Measurements from ENCODE around the gene AKR1C8. TPM values are rescaled to one million over a fixed set of nuclear protein-coding genes. Genes with fewer than 3 reads are reported as not detected.

Gene AKR1C8
- total and polyA plus RNA-seq, 2 donors (not counting 3 experiments of a cell fraction or from before 2014, with no cell fraction given): not detected

DNA sequence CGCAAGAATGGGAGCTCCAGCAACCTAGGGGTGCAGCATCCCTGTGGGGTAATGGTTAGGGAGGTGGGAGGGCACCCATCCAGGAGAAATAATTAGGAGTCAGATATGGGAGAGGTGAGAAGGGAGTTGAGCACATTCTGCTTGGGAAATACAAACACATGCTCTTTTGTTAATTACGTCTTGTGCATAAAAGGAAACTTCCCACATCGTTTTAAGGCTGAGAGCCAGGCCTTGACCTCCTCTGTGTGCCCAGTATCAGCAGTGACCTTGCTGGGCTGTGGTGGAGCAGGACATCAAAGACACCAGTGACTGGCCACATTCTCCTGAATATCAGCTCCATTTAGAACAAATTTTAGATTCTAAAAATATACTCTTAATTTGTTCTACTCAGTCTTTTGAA, 34.3 kb upstream of the AKR1C8 start:
- no peak overlapping the region for H3K4me2 ChIP-seq (ENCODE audit: insufficient read depth, low read length)
- ChIA-PET CTCF (no interaction called here), POLR2A (no interaction called here)
- H3K9ac ChIP-seq (replicated peaks; ENCODE audit: extremely low read depth, insufficient read depth, low read length): no peak overlapping the region
- BruUV-seq (replicated peaks): no TSS peak
- dilution Hi-C loops (cut with MboI; ENCODE audit: extremely low pct_ligation_motif_present, low sequenced_read_pairs) (no loop called here), intact Hi-C loops (cut with micrococcal nuclease) (no loop called here)
- no peaks in the 10 kb centered on the region for H3K9me3 ChIP-seq (replicated peaks; ENCODE audit: control insufficient read depth, insufficient read depth, low read length)
- FAIRE-seq (no peak), DNase-seq (ENCODE audit: low read depth, low spot score) (no peak)
- no peak overlapping the region for H2AFZ ChIP-seq (ENCODE audit: low read depth, low read length)
- H3K27ac ChIP-seq (ENCODE audit: insufficient read depth, low read depth, low read length): no peak overlapping the region
- H4K20me1 ChIP-seq (replicated peaks; ENCODE audit: control insufficient read depth, extremely low read depth, insufficient read depth, low read length): no peaks in the 10 kb centered on the region
- H3K4me3 ChIP-seq (replicated peaks in 1 of 3; ENCODE audit: insufficient read depth in 1 of 3, low read depth in 1 of 3, low read length in 3 of 3): no peak overlapping the region
- H3K4me1 ChIP-seq (ENCODE audit: control insufficient read depth, extremely low read depth, insufficient read depth, low read length): no peaks in the 10 kb centered on the region
- no peaks in the 10 kb centered on the region for H3K27me3 ChIP-seq (ENCODE audit: control insufficient read depth in 2 of 2, insufficient read depth in 2 of 2, low read length in 2 of 2)
- no peaks in the 10 kb centered on the region for H3K36me3 ChIP-seq (ENCODE audit: control insufficient read depth in 2 of 2, extremely low read depth in 1 of 2, insufficient read depth in 2 of 2, low read length in 2 of 2)
- TF ChIP-seq POLR2AphosphoS5 (IDR thresholded peaks at IDR 0.05; ENCODE audit: insufficient read depth, low read depth, low read length): no peak
- H3K79me2 ChIP-seq (ENCODE audit: control insufficient read depth, insufficient read depth, low read length): no peaks in the 10 kb centered on the region
- H3K9me1 ChIP-seq (replicated peaks; ENCODE audit: control insufficient read depth, extremely low read depth, insufficient read depth, low read length): no peaks in the 10 kb centered on the region

DNA sequence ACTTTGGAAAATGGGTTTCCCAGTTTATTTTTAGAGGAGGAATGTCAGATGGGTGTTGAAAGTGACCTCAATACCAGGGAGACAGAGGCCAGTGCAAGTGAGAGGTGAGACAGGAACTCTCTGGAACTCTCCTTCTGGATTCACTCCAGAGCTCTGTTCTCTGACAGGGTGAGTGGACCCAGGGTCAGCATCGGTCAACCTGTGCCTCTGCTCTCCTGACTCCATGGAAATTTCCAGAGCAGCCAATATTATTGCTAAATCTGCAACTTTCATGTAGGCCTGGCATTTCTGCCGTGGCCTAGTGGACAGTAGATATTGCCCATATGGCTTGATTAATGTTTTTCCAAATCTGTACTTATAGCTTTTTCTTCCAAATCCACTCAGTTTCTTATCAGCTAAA, 31.9 kb upstream of the AKR1C8 start:
- BruUV-seq (replicated peaks): no TSS peak
- H3K36me3 ChIP-seq (ENCODE audit: control insufficient read depth in 2 of 2, extremely low read depth in 1 of 2, insufficient read depth in 2 of 2, low read length in 2 of 2): no peaks in the 10 kb centered on the region

More for the DNA sequence above, 31.9 kb upstream of the AKR1C8 start:
- TF ChIP-seq FOS (IDR thresholded peaks at IDR 0.05; ENCODE audit: borderline replicate concordance, insufficient read depth, low read length) (no peak), GATA2 (IDR thresholded peaks at IDR 0.05; ENCODE audit: insufficient read depth, insufficient read length, low read depth, low read length) (no peak), POLR2AphosphoS5 (IDR thresholded peaks at IDR 0.05; ENCODE audit: insufficient read depth, low read depth, low read length) (no peak), POLR2A (IDR thresholded peaks at IDR 0.05; ENCODE audit: low read depth, low read length) (no peak), JUN (IDR thresholded peaks at IDR 0.05; ENCODE audit: borderline replicate concordance, insufficient read depth, insufficient read length, low read depth) (no peak), EZH2 (IDR thresholded peaks at IDR 0.05; ENCODE audit: borderline replicate concordance, low read depth, low read length, severe bottlenecking) (no peak), MYC (IDR thresholded peaks at IDR 0.05; ENCODE audit: low read depth, low read length) (no peak)
- TF ChIP-seq, protein P1, sequence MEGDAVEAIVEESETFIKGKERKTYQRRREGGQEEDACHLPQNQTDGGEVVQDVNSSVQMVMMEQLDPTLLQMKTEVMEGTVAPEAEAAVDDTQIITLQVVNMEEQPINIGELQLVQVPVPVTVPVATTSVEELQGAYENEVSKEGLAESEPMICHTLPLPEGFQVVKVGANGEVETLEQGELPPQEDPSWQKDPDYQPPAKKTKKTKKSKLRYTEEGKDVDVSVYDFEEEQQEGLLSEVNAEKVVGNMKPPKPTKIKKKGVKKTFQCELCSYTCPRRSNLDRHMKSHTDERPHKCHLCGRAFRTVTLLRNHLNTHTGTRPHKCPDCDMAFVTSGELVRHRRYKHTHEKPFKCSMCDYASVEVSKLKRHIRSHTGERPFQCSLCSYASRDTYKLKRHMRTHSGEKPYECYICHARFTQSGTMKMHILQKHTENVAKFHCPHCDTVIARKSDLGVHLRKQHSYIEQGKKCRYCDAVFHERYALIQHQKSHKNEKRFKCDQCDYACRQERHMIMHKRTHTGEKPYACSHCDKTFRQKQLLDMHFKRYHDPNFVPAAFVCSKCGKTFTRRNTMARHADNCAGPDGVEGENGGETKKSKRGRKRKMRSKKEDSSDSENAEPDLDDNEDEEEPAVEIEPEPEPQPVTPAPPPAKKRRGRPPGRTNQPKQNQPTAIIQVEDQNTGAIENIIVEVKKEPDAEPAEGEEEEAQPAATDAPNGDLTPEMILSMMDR (IDR thresholded peaks at IDR 0.05; ENCODE audit: extremely low read depth in 1 of 2, insufficient read depth in 1 of 2, low read depth in 1 of 2, low read length in 2 of 2): no peak
- TF ChIP-seq, protein P2, sequence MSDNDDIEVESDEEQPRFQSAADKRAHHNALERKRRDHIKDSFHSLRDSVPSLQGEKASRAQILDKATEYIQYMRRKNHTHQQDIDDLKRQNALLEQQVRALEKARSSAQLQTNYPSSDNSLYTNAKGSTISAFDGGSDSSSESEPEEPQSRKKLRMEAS (IDR thresholded peaks at IDR 0.05; ENCODE audit: insufficient read depth, insufficient read length): no peak
- no peak overlapping the region for H3K27ac ChIP-seq (ENCODE audit: insufficient read depth, low read depth, low read length)
- intact Hi-C loops (cut with micrococcal nuclease) (no loop called here), dilution Hi-C loops (cut with MboI; ENCODE audit: extremely low pct_ligation_motif_present, low sequenced_read_pairs) (no loop called here)
- H3K9me3 ChIP-seq (replicated peaks; ENCODE audit: control insufficient read depth, insufficient read depth, low read length): no peaks in the 10 kb centered on the region
- no peaks in the 10 kb centered on the region for H3K9me1 ChIP-seq (replicated peaks; ENCODE audit: control insufficient read depth, extremely low read depth, insufficient read depth, low read length)
- ChIA-PET POLR2A (no interaction called here), CTCF (no interaction called here)
- H2AFZ ChIP-seq (ENCODE audit: low read depth, low read length): no peak overlapping the region
- H3K4me1 ChIP-seq (ENCODE audit: control insufficient read depth, extremely low read depth, insufficient read depth, low read length): no peaks in the 10 kb centered on the region
- no peak overlapping the region for H3K4me2 ChIP-seq (ENCODE audit: insufficient read depth, low read length)
- H3K27me3 ChIP-seq (ENCODE audit: control insufficient read depth in 2 of 2, insufficient read depth in 2 of 2, low read length in 2 of 2): no peaks in the 10 kb centered on the region
- no peak for FAIRE-seq
- H3K4me3 ChIP-seq (replicated peaks in 1 of 3; ENCODE audit: insufficient read depth in 1 of 3, low read depth in 1 of 3, low read length in 3 of 3): no peak overlapping the region
- no peak overlapping the region for H3K9ac ChIP-seq (replicated peaks; ENCODE audit: extremely low read depth, insufficient read depth, low read length)
- H3K79me2 ChIP-seq (ENCODE audit: control insufficient read depth, insufficient read depth, low read length): no peaks in the 10 kb centered on the region
- H4K20me1 ChIP-seq (replicated peaks; ENCODE audit: control insufficient read depth, extremely low read depth, insufficient read depth, low read length): no peaks in the 10 kb centered on the region
- DNase-seq (ENCODE audit: low read depth, low spot score): no peak
